Neural cell (in vitro differentiated cells): ENCODE data around the gene TMEM80.

Experiments
- EP300 ChIP-seq: fragments of 450-650 bp; conservative IDR thresholded peaks from 2 replicates; pipeline ENCODE4 v1.6.1; 2014; ENCODE audit warnings: antibody characterized with exemption, mild to moderate bottlenecking, moderate library complexity; ENCODE audit not compliant: poor library complexity, severe bottlenecking
- EZH2 ChIP-seq: fragments of 200-600, 300-800 bp; shearing (Covaris generic), sonication (generic); IDR thresholded peaks from 2 replicates; pipeline ENCODE4 v1.6.1; 2014; ENCODE audit warnings: antibody characterized with exemption, low read length, borderline replicate concordance, mild to moderate bottlenecking; ENCODE audit not compliant: insufficient read depth, poor library complexity, severe bottlenecking
- MXI1 ChIP-seq: fragments of 450-650 bp; conservative IDR thresholded peaks from 2 replicates; pipeline ENCODE4 v1.6.1; 2014; ENCODE audit warnings: antibody characterized with exemption, mild to moderate bottlenecking; ENCODE audit not compliant: poor library complexity, severe bottlenecking
- POLR2AphosphoS5 ChIP-seq: IDR thresholded peaks from 2 replicates; pipeline ENCODE4 v1.6.1; 2012
- RAD21 ChIP-seq: fragments of 450-650 bp; conservative IDR thresholded peaks from 2 replicates; pipeline ENCODE4 v1.6.1; 2014; ENCODE audit warnings: antibody characterized with exemption, mild to moderate bottlenecking, moderate library complexity
- SMC3 ChIP-seq: fragments of 450-650 bp; conservative IDR thresholded peaks from 2 replicates; pipeline ENCODE4 v1.6.1; 2014; ENCODE audit warnings: antibody characterized with exemption, mild to moderate bottlenecking, moderate library complexity; ENCODE audit not compliant: poor library complexity
- TAF1 ChIP-seq: IDR thresholded peaks from 2 replicates; pipeline ENCODE4 v1.6.1; 2012; ENCODE audit warnings: low read depth
- TF ChIP-seq, protein P1 (sequence below): fragments of 450-650 bp; IDR thresholded peaks from 2 replicates; pipeline ENCODE4 v1.5.1; 2014; ENCODE audit warnings: antibody characterized with exemption, mild to moderate bottlenecking, moderate library complexity; ENCODE audit not compliant: poor library complexity, severe bottlenecking
- TF ChIP-seq, protein P2 (sequence below): IDR thresholded peaks from 2 replicates; pipeline ENCODE4 v1.6.1; 2012; ENCODE audit warnings: borderline replicate concordance

DNA sequence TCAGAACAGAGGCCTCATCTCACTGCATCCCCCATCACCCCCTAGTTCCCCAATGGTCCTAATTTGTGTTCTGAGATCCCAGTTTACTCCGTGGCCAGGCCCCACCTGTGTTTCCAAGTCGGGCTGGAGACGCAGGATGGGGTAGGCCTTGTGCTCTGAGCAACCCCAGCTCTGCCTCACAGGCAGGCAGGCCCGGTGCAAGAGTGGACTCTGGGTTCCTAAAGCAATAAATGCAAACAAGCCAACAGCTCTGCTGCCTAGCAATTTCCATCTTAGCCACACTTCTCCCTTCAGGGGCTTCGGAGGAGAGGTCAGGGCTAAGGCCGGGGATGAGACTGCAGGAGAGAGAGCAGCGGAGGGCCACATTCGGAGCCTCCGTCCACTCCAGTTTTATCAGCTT lies 7.9 kb downstream of the TMEM80 start:
- TF ChIP-seq POLR2AphosphoS5: no peak
- TF ChIP-seq, protein P1, sequence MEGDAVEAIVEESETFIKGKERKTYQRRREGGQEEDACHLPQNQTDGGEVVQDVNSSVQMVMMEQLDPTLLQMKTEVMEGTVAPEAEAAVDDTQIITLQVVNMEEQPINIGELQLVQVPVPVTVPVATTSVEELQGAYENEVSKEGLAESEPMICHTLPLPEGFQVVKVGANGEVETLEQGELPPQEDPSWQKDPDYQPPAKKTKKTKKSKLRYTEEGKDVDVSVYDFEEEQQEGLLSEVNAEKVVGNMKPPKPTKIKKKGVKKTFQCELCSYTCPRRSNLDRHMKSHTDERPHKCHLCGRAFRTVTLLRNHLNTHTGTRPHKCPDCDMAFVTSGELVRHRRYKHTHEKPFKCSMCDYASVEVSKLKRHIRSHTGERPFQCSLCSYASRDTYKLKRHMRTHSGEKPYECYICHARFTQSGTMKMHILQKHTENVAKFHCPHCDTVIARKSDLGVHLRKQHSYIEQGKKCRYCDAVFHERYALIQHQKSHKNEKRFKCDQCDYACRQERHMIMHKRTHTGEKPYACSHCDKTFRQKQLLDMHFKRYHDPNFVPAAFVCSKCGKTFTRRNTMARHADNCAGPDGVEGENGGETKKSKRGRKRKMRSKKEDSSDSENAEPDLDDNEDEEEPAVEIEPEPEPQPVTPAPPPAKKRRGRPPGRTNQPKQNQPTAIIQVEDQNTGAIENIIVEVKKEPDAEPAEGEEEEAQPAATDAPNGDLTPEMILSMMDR: no peak
- no peak for TF ChIP-seq TAF1
- no peak for TF ChIP-seq EP300
- no peak for TF ChIP-seq SMC3
- TF ChIP-seq RAD21: no peak
- TF ChIP-seq EZH2: no peak
- TF ChIP-seq, protein P2, sequence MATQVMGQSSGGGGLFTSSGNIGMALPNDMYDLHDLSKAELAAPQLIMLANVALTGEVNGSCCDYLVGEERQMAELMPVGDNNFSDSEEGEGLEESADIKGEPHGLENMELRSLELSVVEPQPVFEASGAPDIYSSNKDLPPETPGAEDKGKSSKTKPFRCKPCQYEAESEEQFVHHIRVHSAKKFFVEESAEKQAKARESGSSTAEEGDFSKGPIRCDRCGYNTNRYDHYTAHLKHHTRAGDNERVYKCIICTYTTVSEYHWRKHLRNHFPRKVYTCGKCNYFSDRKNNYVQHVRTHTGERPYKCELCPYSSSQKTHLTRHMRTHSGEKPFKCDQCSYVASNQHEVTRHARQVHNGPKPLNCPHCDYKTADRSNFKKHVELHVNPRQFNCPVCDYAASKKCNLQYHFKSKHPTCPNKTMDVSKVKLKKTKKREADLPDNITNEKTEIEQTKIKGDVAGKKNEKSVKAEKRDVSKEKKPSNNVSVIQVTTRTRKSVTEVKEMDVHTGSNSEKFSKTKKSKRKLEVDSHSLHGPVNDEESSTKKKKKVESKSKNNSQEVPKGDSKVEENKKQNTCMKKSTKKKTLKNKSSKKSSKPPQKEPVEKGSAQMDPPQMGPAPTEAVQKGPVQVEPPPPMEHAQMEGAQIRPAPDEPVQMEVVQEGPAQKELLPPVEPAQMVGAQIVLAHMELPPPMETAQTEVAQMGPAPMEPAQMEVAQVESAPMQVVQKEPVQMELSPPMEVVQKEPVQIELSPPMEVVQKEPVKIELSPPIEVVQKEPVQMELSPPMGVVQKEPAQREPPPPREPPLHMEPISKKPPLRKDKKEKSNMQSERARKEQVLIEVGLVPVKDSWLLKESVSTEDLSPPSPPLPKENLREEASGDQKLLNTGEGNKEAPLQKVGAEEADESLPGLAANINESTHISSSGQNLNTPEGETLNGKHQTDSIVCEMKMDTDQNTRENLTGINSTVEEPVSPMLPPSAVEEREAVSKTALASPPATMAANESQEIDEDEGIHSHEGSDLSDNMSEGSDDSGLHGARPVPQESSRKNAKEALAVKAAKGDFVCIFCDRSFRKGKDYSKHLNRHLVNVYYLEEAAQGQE: no peak
- no peak for TF ChIP-seq MXI1
